Glutamatergic neuron (in vitro differentiated cells): ENCODE results near the gene BCAT1. TPM values are rescaled to one million over a fixed set of nuclear protein-coding genes. Genes with fewer than 3 reads are reported as not detected.

Experiments used
- DNase-seq: peaks from one replicate; pipeline ENCODE4 v3.0.0; 2022
- H3K27ac Mint-ChIP-seq: one replicate; pipeline ENCODE4 v1.8.0; 2020; ENCODE audit warnings: mild to moderate bottlenecking, mixed read lengths, inconsistent platforms; ENCODE audit not compliant: unreplicated experiment
- H3K27me3 Mint-ChIP-seq: one replicate; pipeline ENCODE4 v1.8.0; 2020; ENCODE audit warnings: mild to moderate bottlenecking, moderate library complexity, mixed read lengths, inconsistent platforms; ENCODE audit not compliant: unreplicated experiment
- H3K36me3 Mint-ChIP-seq: one replicate; pipeline ENCODE4 v1.8.0; 2020; ENCODE audit warnings: mild to moderate bottlenecking, mixed read lengths, inconsistent platforms; ENCODE audit not compliant: unreplicated experiment
- H3K4me1 Mint-ChIP-seq: one replicate; pipeline ENCODE4 v1.8.0; 2020; ENCODE audit warnings: mild to moderate bottlenecking, low read depth, mixed read lengths, inconsistent platforms; ENCODE audit not compliant: unreplicated experiment
- H3K4me3 Mint-ChIP-seq: one replicate; pipeline ENCODE4 v1.8.0; 2020; ENCODE audit warnings: mild to moderate bottlenecking, mixed read lengths, inconsistent platforms; ENCODE audit not compliant: unreplicated experiment
- H3K9me3 Mint-ChIP-seq: one replicate; pipeline ENCODE4 v1.8.0; 2020; ENCODE audit warnings: mild to moderate bottlenecking, moderate library complexity, mixed read lengths, inconsistent platforms; ENCODE audit not compliant: unreplicated experiment
- CTCF ChIP-seq: fragments of 200-600 bp; sonication (generic); IDR thresholded peaks from one replicate; pipeline ENCODE4 v1.5.0; 2021; ENCODE audit not compliant: partially characterized antibody, unreplicated experiment
- total RNA-seq: library from RNA; stranded (reverse); fragmentation: NEBNext Ultra II Directional; extraction: Animal tissue kit (Norgen Biotek cat#: 25700); gene quantifications from one replicate; pipeline ENCODE4 v1.2.1, GENCODE V29; 2021; ENCODE audit not compliant: unreplicated experiment

BCAT1 gene
- total RNA-seq, 1 donor from 2014 or later: 401 TPM

GRCh38 chr12:24979976-24980730 lies 31.3 kb upstream of the BCAT1 start:
- no peak for DNase-seq
- H3K27ac Mint-ChIP-seq: no peak overlapping the region
- peaks cover 3% of the 10 kb centered on the region for H3K36me3 Mint-ChIP-seq
- no peaks in the 10 kb centered on the region for H3K27me3 Mint-ChIP-seq
- TF ChIP-seq CTCF: no peak
- peaks cover 4% of the 10 kb centered on the region for H3K4me1 Mint-ChIP-seq
- no peak overlapping the region for H3K4me3 Mint-ChIP-seq
- peaks cover 2% of the 10 kb centered on the region for H3K9me3 Mint-ChIP-seq

- DNase-seq: no peak
- H3K27ac Mint-ChIP-seq: no peak overlapping the region
These were observed 30.4 kb upstream of the BCAT1 start for GRCh38 chr12:24979329-24979728.

GRCh38 chr12:24977711-24978110 lies 28.8 kb upstream of the BCAT1 start:
- H3K9me3 Mint-ChIP-seq: no peaks in the 10 kb centered on the region
- no peak overlapping the region for H3K4me3 Mint-ChIP-seq
- no peak overlapping the region for H3K27ac Mint-ChIP-seq
- H3K27me3 Mint-ChIP-seq: peaks cover 1% of the 10 kb centered on the region
- H3K4me1 Mint-ChIP-seq: peaks cover 4% of the 10 kb centered on the region
- DNase-seq: no peak
- H3K36me3 Mint-ChIP-seq: peaks cover 2% of the 10 kb centered on the region
- no peak for TF ChIP-seq CTCF

More at GRCh38 chr12:24979329-24979728, 30.4 kb upstream of the BCAT1 start:
- Mint-ChIP-seq H3K4me1 (peaks cover 4% of the 10 kb centered on the region), H3K9me3 (peaks cover 1% of the 10 kb centered on the region), H3K27me3 (no peaks in the 10 kb centered on the region), H3K36me3 (peaks cover 3% of the 10 kb centered on the region), H3K4me3 (no peak overlapping the region)
- no peak for TF ChIP-seq CTCF

- no peak for DNase-seq
- no peak overlapping the region for H3K27ac Mint-ChIP-seq
- no peaks in the 10 kb centered on the region for H3K36me3 Mint-ChIP-seq
- H3K27me3 Mint-ChIP-seq: peaks cover 1% of the 10 kb centered on the region
- peaks cover 4% of the 10 kb centered on the region for H3K4me1 Mint-ChIP-seq
- H3K4me3 Mint-ChIP-seq: no peak overlapping the region
- no peak for TF ChIP-seq CTCF
- H3K9me3 Mint-ChIP-seq: no peaks in the 10 kb centered on the region
These were observed 28.2 kb upstream of the BCAT1 start for GRCh38 chr12:24977060-24977459.

- H3K4me1 Mint-ChIP-seq: peaks cover 4% of the 10 kb centered on the region
- DNase-seq: no peak
- H3K36me3 Mint-ChIP-seq: no peaks in the 10 kb centered on the region
- no peak for TF ChIP-seq CTCF
- no peaks in the 10 kb centered on the region for H3K9me3 Mint-ChIP-seq
- H3K27ac Mint-ChIP-seq: no peak overlapping the region
- no peak overlapping the region for H3K4me3 Mint-ChIP-seq
- H3K27me3 Mint-ChIP-seq: peaks cover 1% of the 10 kb centered on the region
These were observed 26.5 kb upstream of the BCAT1 start for GRCh38 chr12:24975425-24975824.
